DND-41 (cell line): ENCODE measurements around the gene KLK15.

ENCODE experiments used
- ATAC-seq: fragments of 200-7000 bp; cut with Tn5 transposase; 3 replicates; pipeline ENCODE4 v1.9.1; 2021; ENCODE audit warnings: low read depth; ENCODE audit not compliant: insufficient read depth
- DNase-seq: peaks from one replicate; pipeline ENCODE4 v3.0.0-alpha.2; 2020
- H2AFZ ChIP-seq: 2 replicates; pipeline ENCODE4 v1.6.0; 2012; ENCODE audit warnings: low read depth, low read length
- H3K27ac ChIP-seq: 2 replicates; pipeline ENCODE4 v1.5.1; 2012; ENCODE audit warnings: low read length, inconsistent platforms
- H3K27me3 ChIP-seq: fragments of 200-600 bp; sonication (generic); 2 replicates; pipeline ENCODE4 v1.6.0; 2012; ENCODE audit warnings: low read length, mild to moderate bottlenecking, inconsistent platforms; ENCODE audit not compliant: insufficient read depth, poor library complexity
- H3K36me3 ChIP-seq: 2 replicates; pipeline ENCODE4 v1.5.1; 2012; ENCODE audit warnings: low read length, inconsistent platforms; ENCODE audit not compliant: insufficient read depth
- H3K4me1 ChIP-seq: 2 replicates; pipeline ENCODE4 v1.5.1; 2012; ENCODE audit warnings: mild to moderate bottlenecking, low read length; ENCODE audit not compliant: insufficient read depth
- H3K4me2 ChIP-seq: 2 replicates; pipeline ENCODE4 v1.6.0; 2012; ENCODE audit warnings: mild to moderate bottlenecking, moderate library complexity, low read length, inconsistent platforms; ENCODE audit not compliant: insufficient read depth
- H3K4me3 ChIP-seq, 2 experiments: fragments of 200-600 bp in 1 of 2; shearing (Covaris generic) in 1 of 2; 2 replicates each; pipeline ENCODE4 v1.5.1; 2012 to 2016; ENCODE audit warnings: inconsistent platforms in 2 of 2, low read length in 2 of 2, mild to moderate bottlenecking in 2 of 2, low read depth in 1 of 2, moderate library complexity in 1 of 2
- H3K79me2 ChIP-seq: 2 replicates; pipeline ENCODE4 v1.6.0; 2012; ENCODE audit warnings: low read length, inconsistent platforms; ENCODE audit not compliant: insufficient read depth
- H3K9ac ChIP-seq: 2 replicates; pipeline ENCODE4 v1.6.0; 2012; ENCODE audit warnings: low read depth, mild to moderate bottlenecking, inconsistent platforms, low read length, moderate library complexity
- H3K9me3 ChIP-seq: 2 replicates; pipeline ENCODE4 v1.5.1; 2012; ENCODE audit warnings: low read length, moderate library complexity, mild to moderate bottlenecking, inconsistent platforms; ENCODE audit not compliant: insufficient read depth, severe bottlenecking
- H4K20me1 ChIP-seq: 2 replicates; pipeline ENCODE4 v1.6.0; 2012; ENCODE audit warnings: low read length; ENCODE audit not compliant: insufficient read depth
- CTCF ChIP-seq: IDR thresholded peaks from 2 replicates; pipeline ENCODE4 v1.5.1; 2012; ENCODE audit warnings: borderline replicate concordance, low read length, moderate library complexity, mild to moderate bottlenecking; ENCODE audit not compliant: poor library complexity, severe bottlenecking; ENCODE audit errors: extremely low read depth
- EZH2 ChIP-seq: IDR thresholded peaks from 3 replicates; pipeline ENCODE4 v1.6.1; 2012; ENCODE audit warnings: borderline replicate concordance, low read depth, mild to moderate bottlenecking, moderate library complexity, low read length, inconsistent platforms; ENCODE audit not compliant: severe bottlenecking

KLK15 gene

GRCh38 chr19:50779504-50780457, 53.6 kb downstream of the KLK15 start:
- Histone ChIP-seq H3K27me3 (peaks cover 24% of the 10 kb centered on the region), H3K9ac (no peak overlapping the region), H3K9me3 (no peaks in the 10 kb centered on the region), H3K79me2 (no peaks in the 10 kb centered on the region), H3K4me2 (no peak overlapping the region), H2AFZ (no peak overlapping the region), H4K20me1 (peaks cover 10% of the 10 kb centered on the region; the same call in 1 of the 2 replicates), H3K27ac (no peak overlapping the region), H3K4me1 (peaks cover 13% of the 10 kb centered on the region), H3K36me3 (no peaks in the 10 kb centered on the region), H3K4me3 (no peak overlapping the region)
- DNase-seq (no peak), ATAC-seq (no peak)
- no peak for TF ChIP-seq CTCF
- TF ChIP-seq EZH2, result no peak

- peaks cover 24% of the 10 kb centered on the region for H3K27me3 ChIP-seq
- no peak for TF ChIP-seq EZH2
- H3K4me1 ChIP-seq, result peaks cover 13% of the 10 kb centered on the region
- no peaks in the 10 kb centered on the region for H3K79me2 ChIP-seq
- H4K20me1 ChIP-seq, result peaks cover 10% of the 10 kb centered on the region; the same call in 1 of the 2 replicates
- no peaks in the 10 kb centered on the region for H3K36me3 ChIP-seq
- ATAC-seq (no peak), DNase-seq (no peak)
- H3K9ac ChIP-seq, result no peak overlapping the region
- no peak overlapping the region for H3K27ac ChIP-seq
- H3K4me2 ChIP-seq, result no peak overlapping the region
- no peak overlapping the region for H2AFZ ChIP-seq
- no peaks in the 10 kb centered on the region for H3K9me3 ChIP-seq
- no peak overlapping the region for H3K4me3 ChIP-seq
These were observed 54.4 kb downstream of the KLK15 start for GRCh38 chr19:50778906-50779430.

GRCh38 chr19:50777830-50778303, 55.5 kb downstream of the KLK15 start:
- H3K27me3 ChIP-seq, result peaks cover 24% of the 10 kb centered on the region
- H3K4me3 ChIP-seq, result no peak overlapping the region
- H4K20me1 ChIP-seq, result peaks cover 7% of the 10 kb centered on the region; the same call in 1 of the 2 replicates
- DNase-seq, result peak; percentile 69
- H3K4me1 ChIP-seq, result peaks cover 13% of the 10 kb centered on the region
- TF ChIP-seq CTCF (no peak), EZH2 (peak; percentile 75)
- no peak overlapping the region for H2AFZ ChIP-seq
- peak; percentile 87 for ATAC-seq
- peak overlapping the region; percentile 43 for H3K4me2 ChIP-seq
- H3K9ac ChIP-seq, result no peak overlapping the region
- H3K27ac ChIP-seq, result no peak overlapping the region
- H3K9me3 ChIP-seq, result no peaks in the 10 kb centered on the region
- no peaks in the 10 kb centered on the region for H3K79me2 ChIP-seq
- H3K36me3 ChIP-seq, result no peaks in the 10 kb centered on the region

GRCh38 chr19:50777261-50777660, 56.1 kb downstream of the KLK15 start:
- ATAC-seq, result no peak

More at GRCh38 chr19:50777261-50777660, 56.1 kb downstream of the KLK15 start:
- H3K4me1 ChIP-seq, result peaks cover 13% of the 10 kb centered on the region
- peak overlapping the region; percentile 43 for H3K4me2 ChIP-seq
- TF ChIP-seq CTCF (no peak), EZH2 (no peak)
- H3K9ac ChIP-seq, result no peak overlapping the region
- H3K27me3 ChIP-seq, result peaks cover 24% of the 10 kb centered on the region
- H3K36me3 ChIP-seq, result no peaks in the 10 kb centered on the region
- no peak overlapping the region for H2AFZ ChIP-seq
- H3K4me3 ChIP-seq, result no peak overlapping the region
- H3K9me3 ChIP-seq, result no peaks in the 10 kb centered on the region
- no peak overlapping the region for H3K27ac ChIP-seq
- no peak for DNase-seq
- H3K79me2 ChIP-seq, result no peaks in the 10 kb centered on the region
- peaks cover 7% of the 10 kb centered on the region; the same call in 1 of the 2 replicates for H4K20me1 ChIP-seq
